ENCODE measurements around the gene FCMR.

The FCMR gene

DNA sequence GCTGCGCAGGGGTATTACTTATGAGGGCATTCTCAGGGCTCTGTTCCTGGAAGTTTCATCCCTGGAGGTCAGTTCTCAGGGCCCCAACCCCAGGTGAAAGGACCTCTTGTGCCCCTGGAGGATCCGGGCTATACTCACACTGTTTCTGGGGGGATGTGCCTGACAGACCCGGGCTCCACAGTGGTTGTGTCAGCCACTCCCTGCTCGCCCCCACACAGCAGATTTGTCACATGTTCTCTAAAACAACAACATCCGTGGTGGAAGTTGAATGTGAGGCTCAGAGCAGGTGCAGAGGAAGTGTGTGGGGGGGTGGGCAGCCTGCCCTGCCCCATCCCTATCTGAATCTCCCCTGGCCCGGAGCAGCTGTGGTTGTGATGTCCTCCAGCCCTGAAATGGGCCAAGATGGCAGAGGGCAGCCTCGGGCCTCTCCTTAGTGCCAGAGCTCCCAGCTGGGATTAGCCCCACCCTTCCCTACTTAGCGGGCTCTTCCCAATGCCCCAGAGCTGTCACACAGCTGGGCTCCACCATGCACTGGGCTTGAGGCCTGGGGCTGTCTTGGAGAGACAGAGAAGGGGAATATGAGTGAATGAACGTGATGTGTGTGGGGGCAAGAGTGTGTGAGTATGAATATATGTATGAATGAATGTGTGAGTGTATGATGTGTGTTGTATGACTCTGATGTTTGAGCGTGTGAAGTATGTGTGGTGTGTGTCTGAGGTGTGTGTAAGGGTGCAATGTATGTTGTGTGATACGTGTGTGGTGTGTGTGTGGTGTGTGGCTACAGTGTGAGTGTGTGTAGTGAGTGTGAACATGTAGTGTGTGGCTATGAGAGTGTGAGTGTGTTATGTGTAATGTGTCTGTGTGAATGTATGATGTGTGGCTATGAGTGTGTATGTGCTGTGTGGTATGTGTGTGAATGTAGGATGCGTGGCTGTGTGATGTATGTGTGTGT, 1.5 kb upstream of the FCMR start:
- DNase-seq (ENCODE audit: low spot score): no peak

DNA sequence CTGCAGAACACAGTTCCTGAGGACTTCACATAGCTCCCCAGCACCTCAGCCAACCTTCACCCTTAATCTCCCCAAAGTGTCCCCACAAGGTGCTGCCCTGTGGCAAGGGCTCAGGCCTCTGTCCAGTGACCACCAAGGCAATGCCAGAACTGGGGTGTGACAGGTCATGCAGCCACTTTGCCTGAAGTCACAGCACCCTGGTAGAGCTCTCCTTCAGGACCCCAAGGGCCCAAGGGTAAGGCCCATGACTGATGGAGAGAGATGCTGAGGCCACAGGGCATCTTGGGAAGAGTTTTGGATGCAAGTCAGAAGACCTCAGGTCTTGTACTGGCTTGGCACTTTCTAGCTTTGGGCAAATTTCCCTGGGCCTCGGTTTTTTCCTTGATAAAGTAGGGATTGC, 783 bp upstream of the FCMR start:
- DNase-seq (ENCODE audit: low spot score): no peak

DNA sequence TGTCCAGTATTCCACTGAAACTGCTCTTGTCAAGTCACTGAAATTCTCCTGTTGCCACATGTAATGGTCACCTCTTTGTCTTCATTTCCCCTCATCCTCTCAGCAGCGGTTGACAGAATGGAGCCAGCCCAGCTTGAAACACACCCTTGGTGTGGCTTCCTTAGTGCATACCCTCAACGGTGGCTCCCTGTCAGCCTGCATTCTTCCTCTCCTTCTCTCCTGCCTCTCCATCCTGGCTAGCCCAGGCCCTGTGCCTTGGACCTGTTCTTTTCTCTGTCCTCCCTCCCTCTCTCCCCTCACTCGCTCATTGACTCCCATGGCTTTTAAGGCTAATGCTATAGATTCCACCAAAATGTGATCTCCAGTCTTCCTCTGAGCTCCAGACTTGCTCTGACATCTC, 3.7 kb downstream of the FCMR start:
- no peak for DNase-seq (ENCODE audit: low spot score)

DNA sequence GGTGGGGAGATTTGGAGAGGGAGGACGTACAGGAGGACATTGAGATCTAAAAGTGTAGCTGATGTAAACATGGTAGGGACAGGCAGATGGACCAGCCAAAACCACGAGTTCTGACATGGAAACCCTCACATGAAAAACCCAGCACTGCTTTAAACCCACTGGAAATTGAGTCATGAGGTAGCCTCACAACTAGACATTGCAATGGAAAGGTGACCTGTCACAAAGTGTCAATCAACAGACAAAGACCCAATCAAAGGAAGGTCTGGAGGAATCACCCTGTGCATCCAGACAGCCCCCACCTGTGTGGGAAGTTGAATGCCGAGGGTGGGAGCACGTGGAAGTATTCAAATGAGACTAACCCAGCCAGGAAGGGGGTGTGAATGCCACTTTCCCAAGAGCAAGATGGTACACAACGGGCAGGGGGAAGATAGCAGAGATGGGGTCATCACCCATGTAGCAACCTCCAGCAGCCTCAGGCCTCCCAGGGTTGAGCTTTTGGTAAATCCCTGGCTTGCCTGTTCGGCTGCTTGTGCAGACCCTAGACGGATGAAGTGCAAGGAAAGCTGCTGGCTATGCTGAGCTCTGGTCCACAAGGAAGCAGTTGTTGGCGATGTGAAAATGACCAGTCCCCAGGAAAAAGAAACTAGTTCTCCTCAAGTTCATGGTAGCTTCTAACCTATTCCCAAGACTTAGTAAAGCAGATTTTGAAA, 5.6 kb downstream of the FCMR start:
- DNase-seq (ENCODE audit: low spot score): no peak

DNA sequence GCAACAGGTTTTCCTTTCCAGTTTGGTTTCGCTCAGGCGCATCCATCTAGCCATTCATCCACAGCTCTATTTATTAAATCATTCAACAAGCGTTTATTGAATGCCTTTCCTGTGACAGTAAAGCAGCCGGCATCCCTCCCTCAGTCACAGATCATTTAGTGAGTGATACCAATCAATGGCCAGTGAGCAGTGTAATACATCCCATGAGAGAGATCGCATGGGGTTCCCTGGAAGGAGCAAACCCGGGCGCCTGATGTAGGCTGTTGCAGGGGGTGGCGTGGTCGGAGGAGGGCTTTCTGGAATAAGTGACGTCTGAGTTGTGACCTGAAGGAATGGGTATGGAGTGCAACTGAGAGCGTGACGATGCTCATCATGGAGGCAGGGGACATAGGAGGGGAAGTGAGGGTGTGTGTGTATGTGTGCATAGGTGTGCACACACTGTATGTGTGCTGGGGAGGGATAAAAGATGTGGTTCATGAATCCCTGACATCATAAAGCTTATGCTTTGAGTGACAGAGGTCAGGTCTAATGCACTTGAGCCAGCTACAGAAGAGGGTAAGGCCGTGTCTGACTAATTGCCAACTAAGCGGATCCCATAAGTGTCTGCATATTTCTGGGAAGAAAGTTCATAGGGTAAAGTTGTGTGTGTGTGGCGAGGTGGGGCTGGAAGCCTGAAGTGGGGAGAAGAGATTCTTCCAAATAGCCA, 6.6 kb downstream of the FCMR start:
- DNase-seq (ENCODE audit: low spot score): no peak

DNA sequence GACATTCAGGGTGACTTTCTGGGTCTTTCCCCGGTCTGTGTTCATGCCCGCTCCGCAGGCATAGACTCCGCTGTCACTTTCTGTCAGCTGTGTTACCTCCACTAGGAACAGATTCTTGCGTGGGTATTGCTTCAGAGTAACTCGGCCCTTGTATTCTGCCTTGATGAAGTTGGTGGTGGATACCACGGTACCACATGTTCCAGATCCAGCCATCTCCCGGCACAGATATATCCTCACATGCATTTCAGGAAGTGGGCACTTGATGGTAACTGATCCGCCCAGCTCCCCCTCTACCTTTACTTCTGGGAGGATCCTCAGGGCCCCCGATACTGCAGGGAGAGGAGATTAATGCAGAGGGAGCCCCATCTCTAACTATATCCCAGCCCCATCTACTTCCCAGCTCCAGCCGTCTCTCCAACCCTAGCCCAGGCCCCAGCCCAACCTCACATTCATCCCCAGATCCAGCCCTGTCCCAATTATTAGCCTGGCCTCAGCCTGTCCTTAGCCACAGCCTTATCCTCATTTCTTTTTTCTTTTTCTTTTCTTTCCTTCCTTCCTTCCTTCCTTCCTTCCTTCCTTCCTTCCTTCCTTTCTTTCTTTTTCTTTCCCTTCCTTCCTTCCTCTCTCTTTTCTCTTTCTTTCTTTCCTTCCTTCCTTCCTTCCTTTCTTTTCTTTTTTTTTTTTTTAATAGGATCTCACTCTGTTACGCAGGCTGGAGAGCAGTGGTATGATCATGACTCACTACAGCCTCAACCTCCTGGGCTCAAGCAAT, 7.8 kb downstream of the FCMR start:
- no peak for DNase-seq (ENCODE audit: low spot score)

DNA sequence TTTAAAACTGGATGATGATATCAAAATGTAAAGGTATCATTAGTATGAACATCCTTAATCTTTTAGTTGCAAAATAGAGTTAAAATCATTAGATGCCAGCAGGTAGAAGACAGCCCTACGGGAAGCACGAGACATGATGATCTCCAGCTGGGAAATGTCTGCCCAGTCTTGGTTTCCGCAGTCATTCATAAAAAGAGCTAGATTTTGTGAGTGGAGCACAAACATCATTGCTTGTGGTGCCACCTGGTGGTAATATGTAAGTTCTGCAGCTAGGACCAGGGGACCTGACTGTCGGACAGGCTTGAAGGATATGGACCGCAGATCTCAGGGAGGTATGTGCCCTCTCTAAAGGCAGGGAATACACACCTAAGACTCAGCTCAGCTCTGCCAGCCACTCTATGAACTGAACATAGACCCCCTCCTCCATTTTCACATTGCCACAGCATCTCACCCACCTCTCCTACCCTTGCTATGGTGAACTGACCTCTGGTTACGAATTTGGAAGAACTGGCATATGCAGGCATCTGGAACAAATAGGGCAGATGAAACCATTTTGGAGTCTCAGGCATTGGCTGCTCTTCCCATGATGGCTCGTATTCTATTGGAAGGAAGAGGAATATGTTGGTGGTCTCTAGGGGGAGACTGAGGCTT, 9.2 kb downstream of the FCMR start:
- DNase-seq (ENCODE audit: low spot score): peak; percentile 87

DNA sequence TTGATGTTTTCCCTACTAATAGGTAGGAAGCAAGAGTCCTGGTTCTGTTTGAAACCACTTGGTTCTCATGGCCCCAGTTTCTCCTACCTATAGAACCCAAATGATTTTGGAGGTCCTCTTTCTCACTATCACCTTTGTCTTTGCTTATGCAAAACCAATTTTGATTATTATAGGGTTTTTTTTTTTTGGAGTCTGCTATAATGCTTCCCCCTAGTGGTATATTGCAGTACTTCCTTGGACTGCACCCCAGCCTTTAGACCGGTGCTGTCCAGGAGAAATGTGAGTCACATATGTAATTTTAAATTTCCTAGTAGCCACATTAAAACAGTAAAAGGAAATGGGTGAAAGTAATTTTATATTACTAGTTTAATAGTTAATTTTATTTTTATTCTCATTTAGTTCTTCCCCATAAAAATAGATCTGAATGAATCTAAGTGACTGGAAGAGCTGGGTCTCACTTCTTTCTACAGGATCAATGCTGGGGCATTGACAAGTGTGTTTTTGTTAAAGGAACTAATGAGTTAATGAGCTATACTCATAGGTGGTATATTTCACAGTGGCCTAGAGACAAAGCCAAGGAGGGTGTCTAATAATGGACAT, 10.6 kb downstream of the FCMR start:
- no peak for DNase-seq (ENCODE audit: low spot score)

DNA sequence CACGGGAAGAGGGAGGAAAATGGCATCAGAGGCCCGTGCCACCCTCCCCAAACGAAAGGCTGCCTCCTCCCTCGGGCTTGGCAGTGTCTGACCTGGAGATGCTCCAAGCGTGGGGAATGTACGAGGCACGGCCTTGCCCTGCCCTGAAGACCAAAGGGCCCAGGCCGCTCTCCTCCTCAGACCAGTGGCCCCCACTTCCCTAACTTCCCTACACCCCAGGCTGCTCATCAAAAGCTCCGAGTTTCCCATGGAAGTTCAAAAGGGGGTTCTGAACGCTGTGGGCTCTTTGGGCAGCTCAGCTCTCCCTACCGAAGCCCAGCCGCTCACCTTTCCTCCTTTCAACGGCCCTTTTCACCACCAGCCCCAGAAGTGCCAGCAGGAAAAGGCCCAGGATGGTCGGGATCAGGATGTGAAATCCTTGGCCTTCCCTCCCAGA, 11.8 kb downstream of the FCMR start:
- DNase-seq (ENCODE audit: low spot score): no peak

DNA sequence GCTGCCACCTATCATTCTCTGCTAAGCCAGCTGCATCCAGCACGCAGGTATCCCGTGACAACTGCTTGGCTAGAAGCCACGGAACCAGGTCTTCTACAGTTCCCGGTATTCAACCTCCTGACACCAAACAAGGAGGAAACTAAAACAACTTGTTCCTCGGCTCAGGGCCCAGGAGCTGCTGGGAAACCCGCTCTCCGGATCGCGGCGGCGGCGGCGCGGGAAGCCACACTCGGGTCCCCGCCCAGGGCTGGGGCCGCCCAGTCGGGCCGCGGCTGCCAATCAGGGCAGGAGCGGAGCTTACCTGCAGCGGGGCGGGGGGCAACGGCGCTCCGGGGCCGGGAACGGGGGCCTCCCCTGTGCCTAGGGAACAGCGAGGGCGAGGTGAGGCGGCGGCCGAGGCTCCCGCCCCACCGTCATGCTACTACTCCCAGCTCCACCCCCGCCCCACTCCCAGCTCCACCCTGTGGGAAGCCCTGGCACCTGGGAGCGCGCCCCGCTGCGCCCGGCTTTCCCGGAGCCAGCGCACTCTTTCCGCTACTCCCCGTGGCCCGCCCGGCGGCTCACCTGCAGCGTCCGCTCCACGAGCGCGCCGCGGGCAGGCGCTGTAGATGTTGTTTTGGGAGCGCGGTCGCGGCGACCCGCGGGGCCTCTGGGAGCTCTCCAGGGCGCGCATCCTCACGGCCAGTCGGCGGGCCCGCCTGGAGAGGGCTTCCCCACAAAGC, 12.4 kb downstream of the FCMR start:
- no peak for DNase-seq (ENCODE audit: low spot score)

DNA sequence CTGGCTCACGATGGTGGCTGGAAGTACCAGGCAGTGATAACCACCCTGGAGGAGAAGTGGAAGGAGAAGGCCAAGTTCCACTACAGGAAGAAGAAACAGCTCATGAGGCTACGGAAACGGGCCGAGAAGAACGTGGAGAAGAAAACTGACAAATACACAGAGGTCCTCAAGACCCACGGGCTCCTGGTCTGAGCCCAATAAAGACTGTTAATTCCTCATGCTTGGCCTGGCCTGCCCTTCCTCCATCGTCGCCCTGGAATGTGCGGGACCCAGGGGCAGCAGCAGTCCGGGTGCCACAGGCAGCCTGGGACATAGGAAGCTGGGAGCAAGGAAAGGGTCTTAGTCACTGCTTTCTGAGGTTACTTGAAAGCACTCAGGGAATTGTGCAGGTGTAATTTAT, 13.7 kb downstream of the FCMR start:
- no peak for DNase-seq (ENCODE audit: low spot score)

DNA sequence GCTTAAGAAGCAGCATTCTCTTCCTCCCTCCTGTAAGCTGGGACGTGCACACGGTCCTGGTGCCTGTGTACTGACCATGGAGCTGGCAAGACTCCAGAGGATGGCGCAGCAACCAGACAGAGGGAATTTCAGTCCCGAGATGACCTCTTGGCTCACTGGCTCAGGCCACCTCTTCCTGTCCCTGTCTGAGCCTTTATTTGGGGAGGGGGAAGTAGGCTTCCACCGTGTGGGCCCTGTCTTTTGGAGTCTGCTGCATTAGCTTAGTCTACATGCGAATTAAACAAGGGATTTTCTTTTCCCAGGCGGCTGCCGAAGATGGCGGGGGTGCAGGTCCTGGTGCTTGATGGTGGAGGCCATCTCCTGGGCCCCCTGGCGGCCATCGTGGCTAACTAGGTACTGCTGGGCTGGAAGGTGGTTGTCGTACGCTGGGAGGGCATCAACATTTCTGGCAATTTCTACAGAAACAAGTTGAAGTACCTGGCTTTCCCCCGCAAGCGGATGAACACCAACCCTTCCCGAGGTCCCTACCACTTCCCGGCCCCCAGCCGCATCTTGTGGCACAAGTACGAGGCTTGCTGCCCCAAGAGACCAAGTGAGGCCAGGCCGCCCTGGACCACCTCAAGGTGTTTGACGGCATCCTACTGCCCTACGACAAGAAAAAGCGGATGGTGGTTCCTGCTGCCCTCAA, 14.3 kb downstream of the FCMR start:
- no peak for DNase-seq (ENCODE audit: low spot score)

DNA sequence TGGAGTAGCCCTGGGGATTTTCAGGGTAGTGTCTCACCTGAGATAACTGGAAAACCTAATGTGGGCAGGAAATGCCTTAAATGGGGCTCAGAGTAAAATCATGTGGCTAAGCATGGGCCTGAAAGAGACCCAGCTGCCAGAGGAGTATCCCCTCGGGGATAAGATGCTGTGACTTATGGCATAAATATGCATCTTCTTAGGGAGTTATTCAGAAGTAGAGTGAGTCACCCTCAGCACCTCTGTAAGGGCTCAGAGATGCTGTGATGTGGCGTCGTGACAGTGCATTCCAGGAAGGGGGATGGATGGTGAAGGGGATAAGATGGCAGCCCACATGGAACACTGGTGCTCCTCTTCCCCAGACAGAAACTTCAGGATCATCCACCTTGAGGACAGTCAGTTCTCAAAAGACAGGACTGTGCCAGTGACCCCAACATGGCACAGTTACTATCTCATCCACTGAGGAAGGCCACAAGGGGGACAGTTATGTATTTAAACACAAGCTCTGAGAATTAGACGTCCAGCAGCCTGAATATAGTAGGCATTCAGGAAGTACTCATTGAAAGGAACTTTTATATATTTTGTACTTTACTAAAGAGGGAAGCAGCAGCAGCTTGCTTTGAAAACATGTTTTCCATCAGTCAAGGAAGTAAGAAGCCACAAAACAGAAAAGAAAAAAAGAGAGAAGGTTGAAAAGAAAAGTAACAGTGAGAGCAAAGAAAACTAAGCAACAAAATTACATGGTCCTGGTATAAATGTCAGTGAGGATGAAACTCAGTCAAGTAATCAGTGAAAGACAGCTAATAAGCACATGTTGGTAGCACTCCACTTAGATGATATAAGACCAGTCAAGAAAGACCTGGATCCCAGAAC, 16.2 kb downstream of the FCMR start:
- DNase-seq (ENCODE audit: low spot score): no peak

DNA sequence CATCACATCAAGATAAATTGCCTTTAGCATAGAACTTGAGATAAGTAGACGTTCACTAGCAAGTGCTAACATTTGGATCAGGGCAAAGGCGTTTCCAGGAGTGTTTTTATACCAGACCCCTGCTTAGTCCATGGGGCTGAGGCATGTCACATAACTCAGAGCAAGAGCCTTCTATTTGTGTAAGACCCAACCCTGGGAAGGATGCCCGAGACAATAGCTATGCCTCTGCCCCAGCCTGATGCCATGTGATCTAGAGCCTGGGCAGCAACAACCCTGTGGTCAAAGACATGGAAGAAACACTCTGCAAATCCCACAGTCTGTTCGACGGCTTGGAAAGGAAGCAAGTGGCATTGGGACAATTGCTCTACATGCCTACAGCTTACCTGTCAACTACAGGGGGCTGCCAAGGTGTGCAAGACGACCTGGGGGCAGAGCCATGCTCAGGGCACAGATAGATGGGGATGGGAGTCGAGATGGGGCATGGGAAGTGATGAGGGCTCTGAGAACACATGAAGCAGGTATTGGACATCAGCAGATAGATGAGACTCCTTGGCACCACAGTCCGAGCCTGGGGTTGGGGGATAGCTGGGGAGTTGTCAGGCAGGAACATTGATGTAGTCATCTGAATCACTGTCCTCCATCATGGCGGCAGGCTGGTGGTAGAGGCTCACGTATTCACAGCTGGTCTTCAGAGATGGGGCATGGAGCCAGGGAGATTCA, 17.2 kb downstream of the FCMR start:
- DNase-seq (ENCODE audit: low spot score): no peak

DNA sequence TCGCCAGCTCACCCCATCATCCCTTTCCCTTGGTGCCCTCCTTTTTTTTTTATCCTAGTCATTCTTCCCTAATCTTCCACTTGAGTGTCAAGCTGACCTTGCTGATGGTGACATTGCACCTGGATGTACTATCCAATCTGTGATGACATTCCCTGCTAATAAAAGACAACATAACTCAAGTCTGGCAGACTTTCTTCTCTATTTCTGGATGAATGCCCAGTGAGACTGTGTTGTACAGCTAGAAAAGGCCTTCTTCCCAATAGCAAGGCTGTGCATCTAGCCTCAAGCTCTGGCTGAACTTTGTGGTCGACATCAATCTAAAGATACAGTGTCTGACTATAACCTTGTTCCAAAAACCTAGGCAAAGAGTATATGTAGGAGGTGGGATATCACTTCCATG, 18.1 kb downstream of the FCMR start:
- DNase-seq (ENCODE audit: low spot score): no peak

DNA sequence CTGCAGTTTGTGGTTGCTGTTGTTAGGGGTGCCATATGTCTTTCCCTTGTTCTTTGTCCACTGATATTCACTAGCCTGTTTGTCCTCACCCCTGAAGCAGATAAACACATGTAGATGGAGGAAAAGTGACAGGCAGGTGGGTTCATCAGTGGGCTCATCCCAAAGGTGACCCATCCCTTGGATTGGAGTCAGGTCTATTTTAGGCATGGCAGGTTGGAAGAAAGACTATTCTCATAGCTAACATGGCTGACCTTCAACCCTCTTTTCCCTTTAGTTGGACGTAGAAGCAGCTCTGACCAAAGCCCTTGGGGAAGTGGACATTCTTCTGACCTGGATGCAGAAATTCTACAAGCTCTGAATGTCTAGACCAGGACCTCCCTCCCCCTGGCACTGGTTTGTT, 19.0 kb downstream of the FCMR start:
- DNase-seq (ENCODE audit: low spot score): no peak

DNA sequence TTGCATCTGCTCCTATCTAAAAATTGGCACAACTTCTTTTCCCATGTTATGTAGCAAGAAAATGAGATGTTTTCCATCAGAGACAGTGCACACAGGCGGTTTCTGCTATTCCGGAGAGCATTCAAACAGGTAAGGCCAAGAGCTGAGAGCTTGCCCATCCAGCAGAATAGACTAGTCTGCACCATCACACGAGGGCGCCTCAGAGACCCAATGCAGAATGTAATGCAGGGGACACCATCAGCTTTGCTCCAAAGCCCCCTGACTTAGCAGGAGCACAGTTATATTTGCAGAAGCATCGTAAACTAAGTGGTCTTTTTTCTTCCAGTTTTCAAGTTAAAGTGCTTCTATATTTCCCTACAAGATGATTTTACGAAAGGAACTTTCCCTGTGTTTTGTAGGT, 19.8 kb downstream of the FCMR start:
- DNase-seq (ENCODE audit: low spot score): no peak

DNA sequence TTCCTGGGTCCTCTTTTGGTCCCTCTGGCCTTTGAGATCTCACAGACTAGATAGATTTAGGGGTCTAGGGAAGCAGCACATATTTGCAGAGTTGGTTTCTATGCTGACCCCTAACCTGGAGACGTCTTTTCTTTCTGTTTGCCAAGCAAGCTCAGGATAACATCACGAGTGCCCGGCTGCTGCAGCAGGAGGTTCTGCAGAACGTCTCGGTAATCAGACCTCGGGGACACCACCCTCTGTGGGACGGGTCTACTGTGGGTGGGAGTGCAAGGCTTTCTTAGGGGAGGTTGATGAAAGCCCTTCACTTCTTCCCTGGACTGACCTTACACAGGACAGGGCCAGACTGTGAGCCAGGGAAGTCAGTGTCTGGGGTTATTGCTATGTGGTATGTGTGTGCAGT, 21.6 kb downstream of the FCMR start:
- DNase-seq (ENCODE audit: low spot score): no peak

All from pons (tissue), 1 donor.